ENCODE results near the gene ADRA1B. TPM values are rescaled to one million over a fixed set of nuclear protein-coding genes. Genes with fewer than 3 reads are reported as not detected.

Gene ADRA1B
- total RNA-seq, 2 donors from 2014 or later = 0.60 to 0.68 TPM

DNA sequence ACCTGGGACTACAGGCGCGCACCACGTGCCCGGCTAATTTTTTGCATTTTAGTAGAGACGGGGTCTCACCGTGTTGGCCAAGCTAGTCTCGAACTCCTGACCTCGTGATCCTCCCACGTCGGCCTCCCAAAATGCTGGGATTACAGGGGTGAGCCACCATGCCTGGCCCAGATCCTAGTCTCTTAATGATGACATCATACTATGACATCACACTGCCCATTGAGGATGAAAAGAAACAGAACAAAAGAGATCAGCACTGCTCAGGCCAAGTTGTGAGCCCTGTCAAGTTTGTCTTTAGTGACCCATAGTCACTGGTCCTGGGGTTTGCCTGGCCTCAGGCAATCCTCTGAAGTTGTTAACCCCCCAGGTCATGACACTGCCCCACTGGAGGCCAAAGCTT, 21.3 kb downstream of the ADRA1B start:
- 90% methylated on average over 10 of the region's 10 CpGs for WGBS, 2 experiments (ENCODE audit: insufficient coverage in 1 of 2, insufficient read length in 1 of 2)
- Mint-ChIP-seq H3K9me3 (no peaks in the 10 kb centered on the region), H3K4me1 (peaks cover 25% of the 10 kb centered on the region), H3K4me3 (no peak overlapping the region), H3K27ac (no peak overlapping the region), H3K27me3 (ENCODE audit: insufficient read depth) (no peaks in the 10 kb centered on the region), H3K36me3 (ENCODE audit: low read depth) (no peaks in the 10 kb centered on the region)
- H3K4me1 ChIP-seq (ENCODE audit: control insufficient read depth, insufficient read depth, low read length) = peaks cover 3% of the 10 kb centered on the region
- no peak overlapping the region for H3K27ac ChIP-seq (ENCODE audit: low read depth, low read length)
- H3K27me3 ChIP-seq (ENCODE audit: control insufficient read depth, insufficient read depth, low read length, poor library complexity, severe bottlenecking) = no peaks in the 10 kb centered on the region
- TF ChIP-seq, protein P1, sequence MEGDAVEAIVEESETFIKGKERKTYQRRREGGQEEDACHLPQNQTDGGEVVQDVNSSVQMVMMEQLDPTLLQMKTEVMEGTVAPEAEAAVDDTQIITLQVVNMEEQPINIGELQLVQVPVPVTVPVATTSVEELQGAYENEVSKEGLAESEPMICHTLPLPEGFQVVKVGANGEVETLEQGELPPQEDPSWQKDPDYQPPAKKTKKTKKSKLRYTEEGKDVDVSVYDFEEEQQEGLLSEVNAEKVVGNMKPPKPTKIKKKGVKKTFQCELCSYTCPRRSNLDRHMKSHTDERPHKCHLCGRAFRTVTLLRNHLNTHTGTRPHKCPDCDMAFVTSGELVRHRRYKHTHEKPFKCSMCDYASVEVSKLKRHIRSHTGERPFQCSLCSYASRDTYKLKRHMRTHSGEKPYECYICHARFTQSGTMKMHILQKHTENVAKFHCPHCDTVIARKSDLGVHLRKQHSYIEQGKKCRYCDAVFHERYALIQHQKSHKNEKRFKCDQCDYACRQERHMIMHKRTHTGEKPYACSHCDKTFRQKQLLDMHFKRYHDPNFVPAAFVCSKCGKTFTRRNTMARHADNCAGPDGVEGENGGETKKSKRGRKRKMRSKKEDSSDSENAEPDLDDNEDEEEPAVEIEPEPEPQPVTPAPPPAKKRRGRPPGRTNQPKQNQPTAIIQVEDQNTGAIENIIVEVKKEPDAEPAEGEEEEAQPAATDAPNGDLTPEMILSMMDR (conservative IDR thresholded peaks at IDR 0.05) = no peak
- peak; percentile 13 for DNase-seq
- no peaks in the 10 kb centered on the region for H3K36me3 ChIP-seq (ENCODE audit: control insufficient read depth, insufficient read depth, low read length)
- H3K4me3 ChIP-seq (ENCODE audit: low read length) = no peak overlapping the region
- H3K9me3 ChIP-seq (ENCODE audit: control insufficient read depth, low read length) = no peaks in the 10 kb centered on the region
- no peak overlapping the region for H3K9ac ChIP-seq (ENCODE audit: extremely low read depth, low read length, poor library complexity, severe bottlenecking)

DNA sequence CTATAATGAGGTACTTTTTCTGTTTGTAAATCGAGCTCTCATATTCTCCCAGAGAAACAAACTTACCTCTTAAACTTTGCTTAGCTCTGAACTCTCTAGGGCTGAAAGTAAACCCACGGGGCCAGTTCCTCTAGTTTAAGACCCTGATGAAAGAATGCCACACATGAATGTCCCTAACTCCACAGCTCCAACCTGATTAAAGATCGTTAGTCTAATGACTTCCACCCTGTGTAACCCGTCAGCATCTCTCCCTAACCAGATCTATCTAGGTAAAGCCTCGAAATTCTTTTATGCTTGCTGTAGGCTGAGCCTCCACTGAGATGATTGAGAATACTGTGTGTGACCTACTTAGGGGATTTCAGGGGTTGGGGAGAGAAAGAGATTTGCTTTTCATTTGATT, 27.0 kb downstream of the ADRA1B start:
- no peak for DNase-seq
- Histone ChIP-seq H3K36me3 (ENCODE audit: control insufficient read depth, insufficient read depth, low read length) (no peaks in the 10 kb centered on the region), H3K4me1 (ENCODE audit: control insufficient read depth, insufficient read depth, low read length) (no peaks in the 10 kb centered on the region), H3K27ac (ENCODE audit: low read depth, low read length) (no peak overlapping the region), H3K9me3 (ENCODE audit: control insufficient read depth, low read length) (no peaks in the 10 kb centered on the region), H3K27me3 (ENCODE audit: control insufficient read depth, insufficient read depth, low read length, poor library complexity, severe bottlenecking) (no peaks in the 10 kb centered on the region), H3K4me3 (ENCODE audit: low read length) (no peak overlapping the region), H3K9ac (ENCODE audit: extremely low read depth, low read length, poor library complexity, severe bottlenecking) (no peak overlapping the region)
- no peaks in the 10 kb centered on the region for H3K36me3 Mint-ChIP-seq (ENCODE audit: low read depth)
- H3K27me3 Mint-ChIP-seq (ENCODE audit: insufficient read depth) = peaks cover 8% of the 10 kb centered on the region
- no peak overlapping the region for H3K4me3 Mint-ChIP-seq
- TF ChIP-seq, protein P1 (conservative IDR thresholded peaks at IDR 0.05) = no peak
- H3K27ac Mint-ChIP-seq = no peak overlapping the region
- WGBS, 2 experiments (ENCODE audit: insufficient coverage in 1 of 2, insufficient read length in 1 of 2) = 83 to 88% methylated on average over 3 to 5 of the region's 5 CpGs
- no peaks in the 10 kb centered on the region for H3K9me3 Mint-ChIP-seq
- peaks cover 5% of the 10 kb centered on the region for H3K4me1 Mint-ChIP-seq

DNA sequence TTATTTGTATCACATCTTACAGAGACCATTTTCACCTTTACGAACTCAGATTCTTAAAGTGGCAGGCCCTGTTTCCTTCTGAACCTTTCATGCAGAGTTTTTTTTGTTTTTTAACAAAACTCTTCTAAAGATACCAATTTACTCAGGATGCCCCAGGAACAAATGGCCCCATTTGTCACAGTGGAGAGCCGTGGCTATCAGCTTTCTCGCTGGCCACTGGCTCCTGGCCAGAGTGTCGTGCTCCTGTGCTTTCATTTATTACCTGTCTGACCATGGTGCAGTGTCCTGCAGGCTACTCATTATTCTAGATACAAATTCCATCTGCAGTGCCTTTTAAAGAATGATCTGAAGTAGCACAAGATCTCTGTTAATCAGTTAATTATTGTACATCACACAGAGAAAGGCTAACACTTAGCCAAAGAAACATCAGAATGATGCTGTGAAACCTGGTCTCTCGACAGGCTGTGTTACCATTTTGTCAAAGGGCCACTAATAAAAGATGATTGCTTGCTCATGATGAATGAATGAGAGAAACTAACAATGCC, 27.8 kb downstream of the ADRA1B start:
- peaks cover 2% of the 10 kb centered on the region for H3K27me3 ChIP-seq (ENCODE audit: control insufficient read depth, insufficient read depth, low read length, poor library complexity, severe bottlenecking)
- no peaks in the 10 kb centered on the region for H3K4me1 ChIP-seq (ENCODE audit: control insufficient read depth, insufficient read depth, low read length)
- H3K9ac ChIP-seq (ENCODE audit: extremely low read depth, low read length, poor library complexity, severe bottlenecking) = no peak overlapping the region
- H3K9me3 ChIP-seq (ENCODE audit: control insufficient read depth, low read length) = no peaks in the 10 kb centered on the region
- H3K36me3 ChIP-seq (ENCODE audit: control insufficient read depth, insufficient read depth, low read length) = no peaks in the 10 kb centered on the region
- no peak overlapping the region for H3K27ac ChIP-seq (ENCODE audit: low read depth, low read length)
- no peaks in the 10 kb centered on the region for H3K36me3 Mint-ChIP-seq (ENCODE audit: low read depth)
- no peak overlapping the region for H3K4me3 Mint-ChIP-seq
- DNase-seq = peak; percentile 5
- TF ChIP-seq, protein P1 (conservative IDR thresholded peaks at IDR 0.05) = no peak
- no peak overlapping the region for H3K4me3 ChIP-seq (ENCODE audit: low read length)
- H3K27me3 Mint-ChIP-seq (ENCODE audit: insufficient read depth) = peaks cover 9% of the 10 kb centered on the region
- WGBS, 2 experiments (ENCODE audit: insufficient coverage in 1 of 2, insufficient read length in 1 of 2) = 81 to 94% methylated on average over 5 of the region's 5 CpGs
- no peaks in the 10 kb centered on the region for H3K4me1 Mint-ChIP-seq
- no peaks in the 10 kb centered on the region for H3K9me3 Mint-ChIP-seq
- H3K27ac Mint-ChIP-seq = no peak overlapping the region
